ENCODE data around the gene NPM3.

- TF ChIP-seq STAT6 (CRISPR knock-in tag; conservative IDR thresholded peaks at IDR 0.05; ENCODE audit: low read depth) (no peak), CTCF (IDR thresholded peaks at IDR 0.05) (no peak), USF1 (CRISPR knock-in tag; IDR thresholded peaks at IDR 0.05) (no peak), NR2C2 (CRISPR knock-in tag; IDR thresholded peaks at IDR 0.05) (no peak), HMGXB4 (CRISPR knock-in tag; IDR thresholded peaks at IDR 0.05) (no peak), ATF1 (CRISPR knock-in tag; IDR thresholded peaks at IDR 0.05) (no peak), ZNF263 (CRISPR knock-in tag; IDR thresholded peaks at IDR 0.05; ENCODE audit: low read depth) (no peak), NFYB (CRISPR knock-in tag; conservative IDR thresholded peaks at IDR 0.05; ENCODE audit: low read depth) (no peak), FOXJ3 (CRISPR knock-in tag; IDR thresholded peaks at IDR 0.05; ENCODE audit: borderline replicate concordance) (no peak), ESRRA (CRISPR knock-in tag; IDR thresholded peaks at IDR 0.05; ENCODE audit: borderline replicate concordance) (no peak), E2F1 (CRISPR knock-in tag; IDR thresholded peaks at IDR 0.05) (no peak), ZNF317 (CRISPR knock-in tag; IDR thresholded peaks at IDR 0.05; ENCODE audit: borderline replicate concordance, low read depth) (no peak)
These were observed 4.3 kb downstream of the NPM3 start for GRCh38 chr10:101778781-101779543.
